Liver (tissue), 9 donors: ENCODE measurements around the gene PRKCH. TPM values are rescaled to one million over a fixed set of nuclear protein-coding genes. Genes with fewer than 3 reads are reported as not detected.

Experiments
- DNase-seq: peaks from one replicate; pipeline ENCODE4 v3.0.0-alpha.2; 2017; ENCODE audit warnings: low spot score
- H3K27ac ChIP-seq, 2 donors: one replicate each; pipeline ENCODE4 v1.7.0; 2013; ENCODE audit warnings: inconsistent platforms in 2 of 2, low read length in 2 of 2, control low read depth in 1 of 2, low read depth in 1 of 2, mild to moderate bottlenecking in 1 of 2
- H3K27me3 ChIP-seq, 4 donors: one replicate each; pipeline versions ENCODE4 v1.6.1 to v1.7.0; 2013; ENCODE audit warnings: low read length in 3 of 4, inconsistent platforms in 1 of 4, mild to moderate bottlenecking in 1 of 4, moderate library complexity in 1 of 4; ENCODE audit not compliant: control insufficient read depth in 4 of 4, insufficient read depth in 4 of 4
- H3K36me3 ChIP-seq, 4 donors: one replicate each; pipeline versions ENCODE4 v1.6.1 to v1.7.0; 2013; ENCODE audit warnings: low read length in 3 of 4, mild to moderate bottlenecking in 3 of 4, low read depth in 1 of 4, moderate library complexity in 1 of 4; ENCODE audit not compliant: control insufficient read depth in 4 of 4, insufficient read depth in 3 of 4
- H3K4me1 ChIP-seq, 4 donors: one replicate each; pipeline versions ENCODE4 v1.6.1 to v1.7.0; 2013; ENCODE audit warnings: low read length in 3 of 4, mild to moderate bottlenecking in 3 of 4, moderate library complexity in 1 of 4; ENCODE audit not compliant: control insufficient read depth in 4 of 4, insufficient read depth in 4 of 4
- H3K4me3 ChIP-seq, 3 donors: one replicate each; pipeline versions ENCODE4 v1.6.1 to v1.7.0; 2013; ENCODE audit warnings: low read length in 3 of 3, control low read depth in 1 of 3, low read depth in 1 of 3, mild to moderate bottlenecking in 1 of 3
- H3K9ac ChIP-seq, 2 donors: one replicate each; pipeline ENCODE4 v1.7.0; 2013; ENCODE audit warnings: low read length in 2 of 2, mild to moderate bottlenecking in 2 of 2, moderate library complexity in 2 of 2, control low read depth in 1 of 2, low read depth in 1 of 2
- H3K9me3 ChIP-seq, 4 donors: one replicate each; pipeline versions ENCODE4 v1.6.1 to v1.7.0; 2013; ENCODE audit warnings: low read length in 3 of 4; ENCODE audit not compliant: control insufficient read depth in 4 of 4
- ATF3 ChIP-seq: IDR thresholded peaks from 2 replicates; pipeline ENCODE4 v1.6.1; 2016; ENCODE audit warnings: antibody characterized with exemption
- CTCF ChIP-seq: fragments of 150-350 bp; IDR thresholded peaks from 2 replicates; pipeline ENCODE4 v1.5.1; 2017; ENCODE audit warnings: improper control_type of control experiment, low read depth, low read length; ENCODE audit not compliant: missing input control
- EGR1 ChIP-seq, 2 donors: IDR thresholded peaks; 2 replicates each; pipeline ENCODE4 v1.6.1; 2016 to 2018; ENCODE audit warnings: antibody characterized with exemption in 2 of 2, low read depth in 2 of 2
- FOXA1 ChIP-seq: IDR thresholded peaks from 2 replicates; pipeline ENCODE4 v1.6.1; 2016; ENCODE audit warnings: antibody characterized with exemption
- FOXA2 ChIP-seq: IDR thresholded peaks from 2 replicates; pipeline ENCODE4 v1.6.1; 2016; ENCODE audit warnings: antibody characterized with exemption
- GABPA ChIP-seq, 2 donors: IDR thresholded peaks in 1 of 2; conservative IDR thresholded peaks in 1 of 2; 2 replicates each; pipeline ENCODE4 v1.6.1; 2016; ENCODE audit warnings: antibody characterized with exemption in 2 of 2, mild to moderate bottlenecking in 1 of 2, moderate library complexity in 1 of 2
- HNF4A ChIP-seq, 2 donors: conservative IDR thresholded peaks; 2 replicates each; pipeline ENCODE4 v1.6.1; 2016; ENCODE audit warnings: antibody characterized with exemption in 2 of 2, mild to moderate bottlenecking in 2 of 2
- HNF4G ChIP-seq: IDR thresholded peaks from 2 replicates; pipeline ENCODE4 v1.6.1; 2016; ENCODE audit warnings: antibody characterized with exemption
- JUND ChIP-seq, 2 donors: IDR thresholded peaks; 2 replicates each; pipeline ENCODE4 v1.6.1; 2016; ENCODE audit warnings: antibody characterized with exemption in 2 of 2
- MAX ChIP-seq: IDR thresholded peaks from 2 replicates; pipeline ENCODE4 v1.6.1; 2016; ENCODE audit warnings: antibody characterized with exemption
- NR2F2 ChIP-seq: IDR thresholded peaks from 2 replicates; pipeline ENCODE4 v1.6.1; 2016; ENCODE audit warnings: antibody characterized with exemption
- RAD21 ChIP-seq, 2 donors: IDR thresholded peaks; 2 replicates each; pipeline ENCODE4 v1.6.1; 2016; ENCODE audit warnings: antibody characterized with exemption in 2 of 2, mild to moderate bottlenecking in 2 of 2
- RXRA ChIP-seq, 2 donors: IDR thresholded peaks; 2 replicates each; pipeline ENCODE4 v1.6.1; 2017 to 2018; ENCODE audit warnings: antibody characterized with exemption in 2 of 2, mild to moderate bottlenecking in 1 of 2
- SP1 ChIP-seq: IDR thresholded peaks from 2 replicates; pipeline ENCODE4 v1.6.1; 2018; ENCODE audit warnings: antibody characterized with exemption, mild to moderate bottlenecking
- TAF1 ChIP-seq: conservative IDR thresholded peaks from 2 replicates; pipeline ENCODE4 v1.6.1; 2016; ENCODE audit warnings: antibody characterized with exemption, mild to moderate bottlenecking
- YY1 ChIP-seq: IDR thresholded peaks from 2 replicates; pipeline ENCODE4 v1.6.1; 2016; ENCODE audit warnings: antibody characterized with exemption, mild to moderate bottlenecking
- ZBTB33 ChIP-seq: IDR thresholded peaks from 2 replicates; pipeline ENCODE4 v1.6.1; 2016; ENCODE audit warnings: antibody characterized with exemption
- WGBS: extraction: QIAGEN DNeasy Blood & Tissue Kit; methylation state at CpG from one replicate; pipeline ENCODE4 v1.1.7; 2013; 5-methylcytosine and 5-hydroxymethylcytosine counted together
- polyA plus RNA-seq, 2 donors: library from polyadenylated mRNA; stranded (reverse) in 1 of 2; unstranded in 1 of 2; fragments of 200-250 nt in 1 of 2; fragments of >200 nt in 1 of 2; fragmentation: Nextera tagmentation in 1 of 2; extraction: Ambion mirVana in 1 of 2; gene quantifications; one replicate each; pipeline versions ENCODE4 v1.2.1 to v1.2.3, GENCODE V29; 2013 to 2015
- total RNA-seq, 2 donors: library from RNA; depleted of rRNA; stranded (reverse); fragments of >200 nt; gene quantifications; one replicate each; pipeline ENCODE4 v1.2.3, GENCODE V29; 2014
- TF ChIP-seq, protein P1 (sequence below): IDR thresholded peaks from 2 replicates; pipeline ENCODE4 v1.6.1; 2016; ENCODE audit warnings: antibody characterized with exemption, mild to moderate bottlenecking
- donor health status: healthy.
- donor health status: healthy.
- donor health status: healthy.
- donor health status: healthy.
- donor health status: healthy.

PRKCH gene
- total and polyA plus RNA-seq, 4 donors = 3.9 to 13.7 (median 7.0) TPM

DNA sequence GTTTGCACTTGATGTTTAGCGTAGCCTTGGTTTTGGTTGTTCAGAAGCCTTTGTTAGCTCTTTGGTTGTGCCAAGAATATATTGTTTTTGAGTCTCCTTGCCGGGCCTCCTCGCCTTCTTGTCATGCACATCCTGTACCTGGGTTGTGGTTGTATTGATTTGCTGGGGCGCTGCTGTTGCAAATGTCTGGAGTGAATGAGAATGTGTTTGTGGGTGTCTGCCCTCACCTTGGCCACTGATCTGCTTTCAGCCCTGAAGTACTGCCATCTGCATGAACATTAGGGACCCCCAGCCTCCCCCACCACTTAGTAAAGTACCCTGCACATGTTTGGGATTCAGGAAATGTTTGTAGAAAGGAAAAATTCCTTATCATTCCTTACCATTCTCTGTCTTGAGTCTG is 16.5 kb downstream of the PRKCH start:
- no peaks in the 10 kb centered on the region for H3K27me3 ChIP-seq
- DNase-seq = no peak
- no peak overlapping the region for H3K4me3 ChIP-seq
- H3K9me3 ChIP-seq = no peaks in the 10 kb centered on the region
- no peak overlapping the region for H3K27ac ChIP-seq
- no peak overlapping the region for H3K9ac ChIP-seq
- TF ChIP-seq SP1 (no peak), EGR1 (IDR thresholded peaks at IDR 0.05; ENCODE audit: low read depth in 2 of 2) (no peak), FOXA1 (no peak)
- H3K36me3 ChIP-seq = no peaks in the 10 kb centered on the region
- WGBS = 85% methylated on average over 4 of the region's 4 CpGs
- peaks cover 0 to 3% (median 0%) of the 10 kb centered on the region in 4 donors for H3K4me1 ChIP-seq

- no peak overlapping the region for H3K9ac ChIP-seq
- TF ChIP-seq HNF4G = no peak
- TF ChIP-seq ATF3 = no peak
- no peak for TF ChIP-seq HNF4A (conservative IDR thresholded peaks at IDR 0.05)
- no peak for TF ChIP-seq NR2F2
- TF ChIP-seq FOXA2 = no peak
- TF ChIP-seq, protein P1, sequence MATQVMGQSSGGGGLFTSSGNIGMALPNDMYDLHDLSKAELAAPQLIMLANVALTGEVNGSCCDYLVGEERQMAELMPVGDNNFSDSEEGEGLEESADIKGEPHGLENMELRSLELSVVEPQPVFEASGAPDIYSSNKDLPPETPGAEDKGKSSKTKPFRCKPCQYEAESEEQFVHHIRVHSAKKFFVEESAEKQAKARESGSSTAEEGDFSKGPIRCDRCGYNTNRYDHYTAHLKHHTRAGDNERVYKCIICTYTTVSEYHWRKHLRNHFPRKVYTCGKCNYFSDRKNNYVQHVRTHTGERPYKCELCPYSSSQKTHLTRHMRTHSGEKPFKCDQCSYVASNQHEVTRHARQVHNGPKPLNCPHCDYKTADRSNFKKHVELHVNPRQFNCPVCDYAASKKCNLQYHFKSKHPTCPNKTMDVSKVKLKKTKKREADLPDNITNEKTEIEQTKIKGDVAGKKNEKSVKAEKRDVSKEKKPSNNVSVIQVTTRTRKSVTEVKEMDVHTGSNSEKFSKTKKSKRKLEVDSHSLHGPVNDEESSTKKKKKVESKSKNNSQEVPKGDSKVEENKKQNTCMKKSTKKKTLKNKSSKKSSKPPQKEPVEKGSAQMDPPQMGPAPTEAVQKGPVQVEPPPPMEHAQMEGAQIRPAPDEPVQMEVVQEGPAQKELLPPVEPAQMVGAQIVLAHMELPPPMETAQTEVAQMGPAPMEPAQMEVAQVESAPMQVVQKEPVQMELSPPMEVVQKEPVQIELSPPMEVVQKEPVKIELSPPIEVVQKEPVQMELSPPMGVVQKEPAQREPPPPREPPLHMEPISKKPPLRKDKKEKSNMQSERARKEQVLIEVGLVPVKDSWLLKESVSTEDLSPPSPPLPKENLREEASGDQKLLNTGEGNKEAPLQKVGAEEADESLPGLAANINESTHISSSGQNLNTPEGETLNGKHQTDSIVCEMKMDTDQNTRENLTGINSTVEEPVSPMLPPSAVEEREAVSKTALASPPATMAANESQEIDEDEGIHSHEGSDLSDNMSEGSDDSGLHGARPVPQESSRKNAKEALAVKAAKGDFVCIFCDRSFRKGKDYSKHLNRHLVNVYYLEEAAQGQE = no peak
- no peak for TF ChIP-seq YY1
- no peak for TF ChIP-seq TAF1
- no peak for TF ChIP-seq GABPA (IDR thresholded peaks at IDR 0.05 in 1 of 2, conservative IDR thresholded peaks at IDR 0.05 in 1 of 2)
- TF ChIP-seq ZBTB33 = no peak
- no peak for TF ChIP-seq CTCF
- TF ChIP-seq SP1 = no peak
- no peak for TF ChIP-seq RAD21 (IDR thresholded peaks at IDR 0.05)
- TF ChIP-seq FOXA1 = no peak
- no peak for TF ChIP-seq MAX
- no peak for TF ChIP-seq RXRA (IDR thresholded peaks at IDR 0.05)
- TF ChIP-seq JUND (IDR thresholded peaks at IDR 0.05) = no peak
- TF ChIP-seq EGR1 (IDR thresholded peaks at IDR 0.05; ENCODE audit: low read depth in 2 of 2) = no peak
- DNase-seq = no peak
- no peaks in the 10 kb centered on the region for H3K9me3 ChIP-seq
- 94% methylated on average over 2 of the region's 2 CpGs for WGBS
- no peak overlapping the region for H3K27ac ChIP-seq
- no peaks in the 10 kb centered on the region for H3K27me3 ChIP-seq
- H3K36me3 ChIP-seq = no peaks in the 10 kb centered on the region
- no peak overlapping the region for H3K4me3 ChIP-seq
- peaks cover 0 to 3% (median 0%) of the 10 kb centered on the region in 4 donors for H3K4me1 ChIP-seq
Observed at GRCh38 chr14:61338457-61338856, 17.1 kb downstream of the PRKCH start.
